B cell (primary cell): ENCODE results near the gene IGLON5.

Experiments
- CTCF ChIP-seq: fragments of 200-600 bp; IDR thresholded peaks from one replicate; pipeline ENCODE4 v1.8.0; 2022; ENCODE audit warnings: antibody characterized with exemption, mild to moderate bottlenecking
- EZH2 ChIP-seq: IDR thresholded peaks from 2 replicates; pipeline ENCODE4 v1.6.1; 2012; ENCODE audit warnings: borderline replicate concordance, low read depth, mild to moderate bottlenecking, moderate library complexity, low read length; ENCODE audit not compliant: insufficient read depth, poor library complexity, severe bottlenecking

DNA sequence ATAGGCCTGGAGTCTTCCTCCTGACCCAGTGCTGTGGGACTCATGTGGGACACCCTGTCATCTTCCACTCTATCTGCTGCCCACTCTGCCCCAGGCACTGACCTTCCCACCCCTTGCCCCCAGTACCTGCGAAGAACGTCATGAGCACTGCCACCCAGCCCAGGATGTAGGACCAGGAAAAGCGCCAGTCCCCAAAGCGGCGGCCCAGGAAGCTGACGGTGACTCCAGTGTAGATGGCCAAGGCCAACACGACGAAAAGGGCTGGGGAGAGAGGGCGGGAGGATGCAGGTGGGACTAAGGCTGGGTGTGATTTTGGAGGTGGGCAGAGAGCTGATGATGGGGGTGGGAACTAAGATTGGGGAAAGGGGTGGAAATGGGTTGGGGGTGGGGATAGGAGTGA, 68.9 kb downstream of the IGLON5 start:
- TF ChIP-seq EZH2 = no peak
- TF ChIP-seq CTCF = no peak
